Gastroesophageal sphincter (tissue), 3 donors: ENCODE measurements around the gene SPDYE2.
"Not testable (repeated sequence)": the region's sequence is repeated elsewhere in the genome, so short reads cannot be mapped to it uniquely, and the experiment has no call there.

Experiments used
- CTCF ChIP-seq, 4 experiments: fragments of 200-600 bp in 2 of 4; fragments of 450-650 bp in 2 of 4; sonication (generic) in 1 of 4; IDR thresholded peaks; one replicate each; pipeline ENCODE4 v1.5.1; 2017 to 2019; ENCODE audit warnings: antibody characterized with exemption in 4 of 4, mild to moderate bottlenecking in 2 of 4, moderate library complexity in 2 of 4
- EP300 ChIP-seq: sonication (generic); formaldehyde crosslinking; IDR thresholded peaks from one replicate; pipeline ENCODE4 v1.6.1; 2017; ENCODE audit warnings: antibody characterized with exemption, mild to moderate bottlenecking
- POLR2AphosphoS5 ChIP-seq: sonication (generic); formaldehyde crosslinking; IDR thresholded peaks from one replicate; pipeline ENCODE4 v1.6.1; 2017; ENCODE audit warnings: antibody characterized with exemption

DNA sequence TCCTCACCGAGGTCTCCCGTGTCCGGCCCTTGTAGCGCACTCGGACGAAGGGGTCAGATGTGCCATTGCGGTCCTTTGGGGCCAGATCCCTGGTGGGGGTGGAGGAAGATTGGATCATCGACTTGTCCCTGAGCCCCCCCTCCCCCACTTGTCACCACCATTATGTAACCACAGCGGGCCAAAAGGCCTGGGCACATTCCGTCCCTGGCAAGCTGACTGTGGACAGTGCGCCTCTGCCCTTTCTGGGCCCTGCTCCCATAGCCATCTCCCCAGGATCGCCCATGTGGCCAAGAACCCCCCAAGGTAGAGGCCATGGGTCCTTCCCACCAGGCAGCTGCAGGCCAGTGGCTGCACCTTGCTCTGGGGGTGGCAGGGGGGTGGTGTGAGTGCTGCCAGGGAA lies 51.3 kb downstream of the SPDYE2 start:
- not testable (repeated sequence) for TF ChIP-seq POLR2AphosphoS5; EP300; CTCF (IDR thresholded peaks at IDR 0.05)
